Psoas muscle (tissue), 8 donors: ENCODE data around the gene TSPAN9. TPM values are rescaled to one million over a fixed set of nuclear protein-coding genes. Genes with fewer than 3 reads are reported as not detected.
A peak's percentile ranks its signal among the peaks of the same experiment; 100 is the strongest.

ENCODE experiments used
- ATAC-seq, 4 donors: fragments of 200-7000 bp; cut with Tn5 transposase; one replicate each; pipeline ENCODE4 v1.9.1; 2020; ENCODE audit warnings: moderate library complexity in 3 of 4, mild to moderate bottlenecking in 2 of 4
- DNase-seq, 2 donors: peaks; one replicate each; pipeline ENCODE4 v3.0.0-alpha.2; 2020
- H3K27ac ChIP-seq: fragments of 200-600 bp; one replicate; pipeline ENCODE4 v1.8.0; 2022
- H3K27me3 ChIP-seq, 3 donors: fragments of 200-600 bp in 1 of 3; one replicate each; pipeline versions ENCODE4 v1.6.1 to v1.8.0; 2013 to 2022; ENCODE audit warnings: low read length in 2 of 3, mild to moderate bottlenecking in 2 of 3, moderate library complexity in 1 of 3; ENCODE audit not compliant: insufficient read depth in 3 of 3
- H3K36me3 ChIP-seq, 2 donors: fragments of 200-600 bp in 1 of 2; one replicate each; pipeline versions ENCODE4 v1.6.1 to v1.8.0; 2013 to 2022; ENCODE audit warnings: low read depth in 1 of 2, mild to moderate bottlenecking in 1 of 2, moderate library complexity in 1 of 2; ENCODE audit not compliant: insufficient read depth in 1 of 2
- H3K4me1 ChIP-seq: fragments of 200-600 bp; one replicate; pipeline ENCODE4 v1.8.0; 2022
- H3K4me3 ChIP-seq: fragments of 200-600 bp; one replicate; pipeline ENCODE4 v1.8.0; 2022; ENCODE audit warnings: mild to moderate bottlenecking
- H3K9me3 ChIP-seq: fragments of 200-600 bp; one replicate; pipeline ENCODE4 v1.8.0; 2022
- CTCF ChIP-seq: fragments of 200-600 bp; IDR thresholded peaks from one replicate; pipeline ENCODE4 v1.8.0; 2022; ENCODE audit warnings: antibody characterized with exemption
- whole genome bisulfite sequencing, 3 donors: extraction: QIAGEN DNeasy Blood & Tissue Kit; methylation state at CpG; one replicate each; pipeline versions ENCODE4 v1.1.6 to v1.1.7; 2013; 5-methylcytosine and 5-hydroxymethylcytosine counted together
- intact Hi-C, 2 donors: fragments of 100-400 bp; cut with DNase I; formaldehyde crosslinking; loops; one replicate each; pipeline versions ENCODE4 v1.11.0 to v1.14.2; 2022
- polyA plus RNA-seq, 3 donors: library from polyadenylated mRNA; stranded (reverse); fragments of 200-250 nt; gene quantifications; one replicate each; pipeline ENCODE4 v1.2.3, GENCODE V29; 2013
- total RNA-seq, 4 donors: library from RNA; stranded (reverse); fragmentation: NEBNext Ultra II Directional in 2 of 4; extraction: Animal tissue kit (Norgen Biotek cat#: 25700) in 2 of 4; gene quantifications; one replicate each; pipeline versions ENCODE4 v1.2.1 to v1.2.4, GENCODE V29; 2021 to 2023
- donor health status: healthy with polysubstance abuse.
- donor health status: DM: no; HTN: no; CAD: no; lungs with moderate emphysema.
- donor health status: Bipolar disorder and iron deficiency.
- donor health status: healthy.
- donor health status: DM: yes; HTN: yes; CAD: no.
- donor health status: DM: no; HTN: no; CAD: no.
- donor health status: DM: no; HTN: no; CAD: no.
- donor health status: DM: yes; HTN: yes; CAD: no.

TSPAN9 gene
- total and polyA plus RNA-seq, 7 donors, result 6.4 to 28.0 (median 11.6) TPM

- no peaks in the 10 kb centered on the region for H3K36me3 ChIP-seq
- 78 to 86% (median 81%) methylated on average over 5 of the region's 5 CpGs for WGBS, 3 donors
- H3K9me3 ChIP-seq, result peaks cover 3% of the 10 kb centered on the region
- H3K4me1 ChIP-seq, result peaks cover 41% of the 10 kb centered on the region
- H3K4me3 ChIP-seq, result no peak overlapping the region
- intact Hi-C loops, result no loop called here
- H3K27ac ChIP-seq, result no peak overlapping the region
- DNase-seq, result no peak
- H3K27me3 ChIP-seq, result no peaks in the 10 kb centered on the region
- no peak for TF ChIP-seq CTCF
- ATAC-seq, result no peak
These were observed 48.5 kb downstream of the TSPAN9 start for GRCh38 chr12:3125674-3126073.

GRCh38 chr12:3127832-3128231 is 50.7 kb downstream of the TSPAN9 start:
- ATAC-seq (no peak), DNase-seq (no peak)
- WGBS, 3 donors, result 69 to 78% (median 76%) methylated on average over 10 of the region's 10 CpGs
- Histone ChIP-seq H3K4me1 (peaks cover 42% of the 10 kb centered on the region), H3K27ac (no peak overlapping the region), H3K9me3 (peaks cover 3% of the 10 kb centered on the region), H3K27me3 (no peaks in the 10 kb centered on the region), H3K4me3 (no peak overlapping the region), H3K36me3 (no peaks in the 10 kb centered on the region)
- no peak for TF ChIP-seq CTCF
- intact Hi-C loops, result no loop called here

GRCh38 chr12:3128498-3129293 is 51.5 kb downstream of the TSPAN9 start:
- no peak for DNase-seq
- no peak for ATAC-seq
- no peak overlapping the region for H3K27ac ChIP-seq
- no peaks in the 10 kb centered on the region for H3K36me3 ChIP-seq
- no peak for TF ChIP-seq CTCF
- H3K4me3 ChIP-seq, result no peak overlapping the region
- peaks cover 34% of the 10 kb centered on the region for H3K4me1 ChIP-seq
- intact Hi-C loops, result no loop called here
- 90 to 94% (median 94%) methylated on average over 6 of the region's 6 CpGs for WGBS, 3 donors
- H3K27me3 ChIP-seq, result no peaks in the 10 kb centered on the region
- H3K9me3 ChIP-seq, result peaks cover 3% of the 10 kb centered on the region

DNA sequence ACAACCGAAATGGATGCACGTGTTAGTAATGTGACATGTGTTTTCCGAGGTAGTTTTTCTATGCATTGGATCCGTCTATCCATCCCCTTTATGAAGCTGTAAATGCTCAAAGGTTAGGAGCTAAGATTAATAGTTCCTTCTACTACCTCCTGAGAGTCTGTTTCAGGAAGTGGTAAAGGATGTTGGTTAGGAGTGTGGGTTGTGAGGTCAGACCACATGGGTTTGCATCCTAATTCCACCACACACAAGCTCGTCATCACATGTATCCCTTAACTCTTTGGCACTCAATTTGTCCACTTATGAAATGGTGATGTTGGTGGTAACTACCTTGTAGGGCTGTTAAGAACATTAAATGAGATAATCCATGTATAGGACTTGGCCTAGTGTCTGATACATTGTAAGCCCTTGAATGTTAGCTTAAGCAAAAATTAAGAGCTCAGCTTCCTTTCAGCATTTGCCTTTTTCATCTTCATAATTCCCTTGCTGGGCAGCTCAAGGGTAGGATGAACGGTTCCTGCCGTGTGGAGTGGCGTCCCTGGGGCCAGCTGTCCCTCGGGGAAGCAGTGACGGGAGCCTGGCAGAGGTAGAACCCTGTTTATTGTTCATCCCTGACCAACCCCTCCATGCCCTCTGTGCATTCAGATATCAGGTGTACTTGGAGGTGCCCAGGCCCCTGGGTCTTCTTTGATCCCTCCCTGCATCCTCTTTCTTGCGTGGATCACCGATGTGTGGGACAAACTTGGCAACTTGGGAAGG is 52.3 kb downstream of the TSPAN9 start:
- no peak for TF ChIP-seq CTCF
- no peaks in the 10 kb centered on the region for H3K36me3 ChIP-seq
- ATAC-seq (peak; percentile 7 to 31 (median 20)), DNase-seq (no peak)
- no peaks in the 10 kb centered on the region for H3K27me3 ChIP-seq
- intact Hi-C loops, result loop anchor here in 1 of 2 donors (10.0 kb wide), 1 partner anchor 675 kb away; no protein-coding TSS in a partner anchor
- peak overlapping the region; percentile 57 for H3K27ac ChIP-seq
- H3K4me3 ChIP-seq, result peak overlapping the region; percentile 39
- H3K4me1 ChIP-seq, result peaks cover 26% of the 10 kb centered on the region
- 52 to 62% (median 56%) methylated on average over 12 of the region's 12 CpGs for WGBS, 3 donors
- H3K9me3 ChIP-seq, result peaks cover 3% of the 10 kb centered on the region
